Melanocyte of skin (primary cell): Measurements from ENCODE around the gene AHCYL1. TPM values are rescaled to one million over a fixed set of nuclear protein-coding genes. Genes with fewer than 3 reads are reported as not detected.

ENCODE experiments used
- total RNA-seq, 2 donors: library from RNA; depleted of rRNA; stranded (reverse); fragments of >200 nt; gene quantifications; 2 replicates each; pipeline ENCODE4 v1.2.3, GENCODE V29; 2012

AHCYL1 gene
- total RNA-seq, result 10 to 100 TPM; 70.5 to 84.3 TPM

GRCh38 chr1:109984456-109985246, at the start of gene AHCYL1:
Gene AHCYL1 (plus strand): TSS chr1:109984765. CDS start chr1:109985053, 288 bp downstream.

GRCh38 chr1:110034451-110035235, 50.1 kb downstream of the AHCYL1 start, which contains the start of gene STRIP1:
Gene STRIP1 (plus strand): TSS chr1:110034624. CDS start chr1:110034638, 14 bp downstream.

GRCh38 chr1:110070671-110071242, 86.2 kb downstream of the AHCYL1 start, which contains the start of gene ALX3:
Gene ALX3 (minus strand): TSS chr1:110070672. CDS start chr1:110070612, 60 bp downstream.

Other genes with a start within 250 kb of the AHCYL1 start
- gene GSTM3, start 243.7 kb upstream of the AHCYL1 start, total RNA-seq, result 100 to 1,000 TPM in 1 of 2 donors, 10 to 100 TPM in 1; 52.3 to 108 TPM
- gene EPS8L3, start 220.8 kb upstream of the AHCYL1 start, total RNA-seq, result not detected
- 10 to 100 TPM; 14.5 to 17.6 TPM for gene CSF1, start 73.9 kb upstream of the AHCYL1 start, total RNA-seq
- 10 to 100 TPM; 41.0 to 44.0 TPM for gene STRIP1, start 49.9 kb downstream of the AHCYL1 start, total RNA-seq
- not detected for gene ALX3, start 85.9 kb downstream of the AHCYL1 start, total RNA-seq
- not detected for gene UBL4B, start 127.7 kb downstream of the AHCYL1 start, total RNA-seq
- gene SLC6A17, start 165.7 kb downstream of the AHCYL1 start, total RNA-seq, result 1 to 10 TPM in 1 of 2 donors, under 1 TPM in 1; 0.69 to 1.3 TPM
- 1 to 10 TPM in 1 of 2 donors, under 1 TPM in 1; 1.00 to 1.0 TPM for gene KCNC4, start 225.5 kb downstream of the AHCYL1 start, total RNA-seq